ENCODE data around the gene MBNL2.

The MBNL2 gene

DNA sequence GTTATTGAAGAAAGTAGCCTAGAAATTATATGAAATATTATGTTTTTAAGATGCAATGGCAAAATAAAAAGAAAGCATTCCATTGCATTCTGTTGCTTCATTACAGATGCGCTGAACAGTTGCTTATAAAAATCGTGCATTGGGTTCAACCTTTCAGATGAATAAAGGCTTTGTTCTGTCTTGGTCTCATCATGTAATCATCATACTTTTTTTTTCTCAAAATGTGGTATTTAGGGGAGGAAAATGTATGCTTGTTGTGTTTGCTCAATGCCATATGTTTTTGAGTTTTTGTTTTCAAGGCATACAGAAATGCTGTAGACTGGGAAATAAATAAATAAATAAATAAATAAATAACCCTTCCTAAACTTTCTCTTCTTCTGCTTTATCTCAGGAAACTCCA is 1.1 kb upstream of the MBNL2 start:
- no peaks in the 10 kb centered on the region for H3K36me3 Mint-ChIP-seq
- H3K27me3 Mint-ChIP-seq: no peaks in the 10 kb centered on the region
- H3K9me3 Mint-ChIP-seq: no peaks in the 10 kb centered on the region
- no peak overlapping the region for H3K27ac Mint-ChIP-seq
- peaks cover 18 to 22% of the 10 kb centered on the region in 2 donors for H3K4me1 Mint-ChIP-seq
- ATAC-seq (replicated peaks): no peak
- H3K4me3 Mint-ChIP-seq: no peak overlapping the region
- DNase-seq: no peak

DNA sequence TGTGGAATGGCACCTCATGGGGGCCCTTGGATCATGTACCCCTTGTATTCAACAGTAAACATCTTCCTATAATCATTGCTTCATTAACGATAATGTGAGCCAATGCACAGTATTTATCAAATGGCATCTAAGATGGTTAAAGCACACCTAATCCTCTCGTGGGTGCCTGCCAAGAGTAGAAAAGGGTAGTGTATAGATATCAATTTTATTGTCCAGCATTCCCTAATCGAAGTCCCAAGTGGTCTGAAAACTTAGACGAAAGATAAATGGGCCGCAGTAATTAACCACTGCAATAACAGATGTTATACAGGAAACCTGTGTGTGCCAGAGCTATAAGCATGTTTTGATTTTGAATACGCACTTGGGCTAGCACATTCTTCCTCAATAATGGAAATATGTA is 667 bp upstream of the MBNL2 start:
- no peaks in the 10 kb centered on the region for H3K36me3 Mint-ChIP-seq
- peak overlapping the region in 1 of 2 donors; percentile 97 for H3K4me3 Mint-ChIP-seq
- no peak for ATAC-seq (replicated peaks)
- H3K4me1 Mint-ChIP-seq: peaks cover 20 to 26% of the 10 kb centered on the region in 2 donors
- H3K27me3 Mint-ChIP-seq: no peaks in the 10 kb centered on the region
- no peaks in the 10 kb centered on the region for H3K9me3 Mint-ChIP-seq
- DNase-seq: no peak
- H3K27ac Mint-ChIP-seq: no peak overlapping the region

DNA sequence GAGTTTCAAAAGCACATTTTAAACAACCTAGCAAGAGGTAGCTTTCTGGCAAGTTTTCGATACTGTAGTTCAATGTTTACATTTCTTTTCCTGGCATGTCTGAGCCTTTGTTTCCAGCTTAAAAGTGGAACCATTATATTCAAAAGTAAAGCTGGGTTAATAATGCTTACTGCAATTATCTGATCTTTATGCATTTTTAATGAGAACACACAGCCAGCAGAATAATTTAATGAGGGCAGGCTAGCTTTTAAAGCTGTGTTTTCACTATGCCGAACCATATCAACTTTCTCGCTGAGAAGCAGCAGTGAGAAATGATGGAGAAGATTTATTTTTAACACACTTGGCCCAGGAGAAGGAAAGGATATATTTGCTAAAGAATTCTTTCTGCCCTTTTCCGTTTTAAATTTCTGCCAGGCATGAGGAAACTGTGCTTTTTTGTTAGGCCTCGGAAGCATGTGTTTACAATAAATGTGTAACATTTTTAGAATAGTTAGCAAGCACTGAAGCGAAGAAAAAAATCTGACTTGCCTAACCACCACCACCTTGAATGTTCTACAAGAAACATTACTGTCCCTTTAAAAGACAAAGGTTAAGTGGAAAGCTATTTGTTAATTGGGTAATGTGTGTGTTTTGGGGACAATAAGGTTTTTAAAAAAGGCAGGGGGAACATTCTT is 1.0 kb downstream of the MBNL2 start:
- ATAC-seq (replicated peaks): peak in 1 of 2 donors; percentile 1
- no peak for DNase-seq
- Mint-ChIP-seq H3K4me1 (peaks cover 29 to 43% of the 10 kb centered on the region in 2 donors), H3K36me3 (no peaks in the 10 kb centered on the region), H3K27me3 (no peaks in the 10 kb centered on the region), H3K9me3 (no peaks in the 10 kb centered on the region), H3K27ac (peak overlapping the region; percentile 92), H3K4me3 (peak overlapping the region; percentile 79 to 84)

DNA sequence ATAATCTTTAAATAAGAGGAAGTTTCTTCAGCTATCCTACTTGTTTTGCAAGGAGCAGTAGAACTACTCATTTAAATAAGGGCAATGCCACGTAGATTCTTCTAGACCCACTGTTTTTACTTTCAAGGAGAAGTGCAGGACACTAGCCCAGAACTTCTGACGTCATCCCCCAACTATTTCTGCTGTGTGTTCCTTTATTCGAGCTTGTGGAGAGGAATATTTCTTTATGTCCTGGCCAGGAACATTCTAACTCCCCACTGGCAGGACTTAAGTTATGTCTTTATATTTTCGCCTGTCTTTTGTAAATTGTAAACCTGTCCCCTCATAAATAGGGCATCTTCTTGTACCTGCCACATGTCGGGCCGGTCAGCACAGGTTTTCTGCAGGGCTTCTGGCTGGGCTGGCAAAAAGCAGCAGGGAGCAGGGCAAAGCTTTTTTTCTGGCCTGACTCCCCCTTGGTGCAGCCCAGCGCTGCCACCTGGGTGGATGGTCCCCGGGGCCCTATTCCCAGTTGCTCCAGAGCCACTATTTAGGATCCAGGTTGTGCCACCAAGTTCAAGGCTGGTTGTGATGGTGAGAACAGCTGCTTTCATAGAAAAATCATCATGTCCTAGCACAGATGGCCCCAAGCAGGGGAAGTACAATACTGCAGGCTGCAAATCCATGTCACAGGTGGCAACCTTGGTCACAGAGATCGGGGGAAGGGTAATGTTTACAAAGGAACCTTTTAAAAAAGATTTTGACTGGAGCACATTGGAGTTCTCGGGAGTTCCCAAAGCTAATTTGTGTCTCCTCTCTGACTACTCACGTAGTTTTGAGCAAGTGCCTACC is 1.8 kb downstream of the MBNL2 start:
- ATAC-seq (replicated peaks): peak; percentile 32 to 45
- no peaks in the 10 kb centered on the region for H3K27me3 Mint-ChIP-seq

DNA sequence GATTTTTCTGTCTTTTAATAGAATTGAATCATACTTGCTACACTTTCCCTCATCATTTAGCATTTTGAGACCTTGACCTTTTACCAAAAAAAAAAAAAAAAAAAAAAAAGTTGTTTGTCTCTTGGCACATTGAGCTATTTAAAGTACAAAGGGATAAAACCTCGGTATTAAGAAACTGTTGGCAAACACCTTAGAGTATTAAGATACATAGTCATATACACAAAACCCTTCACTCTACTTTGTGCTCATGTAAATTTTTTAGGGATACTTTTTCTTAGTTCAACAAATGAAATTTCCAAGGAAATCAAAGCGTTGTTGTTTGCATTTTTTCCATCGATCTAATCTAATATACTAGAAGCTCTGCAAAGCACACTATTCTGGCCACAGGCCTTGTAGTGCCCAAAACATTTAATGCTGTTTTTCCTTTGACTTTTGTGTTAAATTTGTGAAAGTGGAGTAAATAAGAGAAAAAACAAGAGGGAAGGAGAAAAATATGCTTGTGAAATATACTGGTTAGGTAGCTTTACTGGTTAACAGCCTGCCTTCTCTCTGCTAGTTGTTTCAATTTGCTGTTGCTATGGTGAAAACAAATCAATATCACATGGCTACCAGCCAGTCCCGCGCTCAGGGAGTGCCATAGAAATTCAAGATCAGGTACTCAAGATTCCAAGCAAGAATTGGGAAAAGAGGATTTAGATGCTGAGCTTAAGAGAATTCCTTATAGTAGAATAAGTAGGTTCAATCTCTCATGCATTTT is 2.6 kb downstream of the MBNL2 start:
- H3K27ac Mint-ChIP-seq: peak overlapping the region; percentile 92
- peaks cover 32 to 48% of the 10 kb centered on the region in 2 donors for H3K4me1 Mint-ChIP-seq
- ATAC-seq (replicated peaks) (no peak), DNase-seq (no peak)
- H3K27me3 Mint-ChIP-seq: no peaks in the 10 kb centered on the region
- no peaks in the 10 kb centered on the region for H3K9me3 Mint-ChIP-seq
- H3K4me3 Mint-ChIP-seq: peak overlapping the region; percentile 79 to 84
- H3K36me3 Mint-ChIP-seq: peaks cover 3 to 5% of the 10 kb centered on the region in 2 donors

More for the DNA sequence above, 1.8 kb downstream of the MBNL2 start:
- DNase-seq: peak; percentile 9
- Mint-ChIP-seq H3K4me3 (peak overlapping the region; percentile 79 to 84), H3K4me1 (peaks cover 29 to 43% of the 10 kb centered on the region in 2 donors), H3K9me3 (no peaks in the 10 kb centered on the region), H3K27ac (peak overlapping the region; percentile 92), H3K36me3 (no peaks in the 10 kb centered on the region)

DNA sequence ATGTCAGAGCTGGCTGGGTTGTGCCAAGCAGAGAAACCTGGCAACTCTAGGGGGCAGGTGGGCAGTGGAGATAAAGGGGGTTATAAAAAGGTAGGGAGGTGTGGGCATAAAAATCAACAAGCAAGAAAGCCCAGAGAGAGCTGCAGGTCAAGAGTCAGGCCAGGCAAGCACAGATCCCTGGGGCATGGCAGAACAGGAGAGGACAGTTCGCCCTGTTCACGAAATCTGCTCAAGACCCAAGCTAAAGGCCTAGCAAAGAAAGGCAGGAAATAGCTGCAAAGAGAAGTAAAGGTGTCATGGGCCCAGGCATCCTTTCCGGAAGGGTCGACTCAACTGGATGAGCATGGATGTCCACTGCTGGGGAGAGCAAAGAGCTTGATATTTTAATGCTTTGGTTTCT is 3.4 kb downstream of the MBNL2 start:
- no peak for DNase-seq
- peaks cover 37 to 54% of the 10 kb centered on the region in 2 donors for H3K4me1 Mint-ChIP-seq
- peaks cover 4 to 6% of the 10 kb centered on the region in 2 donors for H3K36me3 Mint-ChIP-seq
- peak overlapping the region; percentile 60 to 84 for H3K4me3 Mint-ChIP-seq
- no peak for ATAC-seq (replicated peaks)
- H3K27me3 Mint-ChIP-seq: no peaks in the 10 kb centered on the region
- peak overlapping the region; percentile 85 for H3K27ac Mint-ChIP-seq
- no peaks in the 10 kb centered on the region for H3K9me3 Mint-ChIP-seq

DNA sequence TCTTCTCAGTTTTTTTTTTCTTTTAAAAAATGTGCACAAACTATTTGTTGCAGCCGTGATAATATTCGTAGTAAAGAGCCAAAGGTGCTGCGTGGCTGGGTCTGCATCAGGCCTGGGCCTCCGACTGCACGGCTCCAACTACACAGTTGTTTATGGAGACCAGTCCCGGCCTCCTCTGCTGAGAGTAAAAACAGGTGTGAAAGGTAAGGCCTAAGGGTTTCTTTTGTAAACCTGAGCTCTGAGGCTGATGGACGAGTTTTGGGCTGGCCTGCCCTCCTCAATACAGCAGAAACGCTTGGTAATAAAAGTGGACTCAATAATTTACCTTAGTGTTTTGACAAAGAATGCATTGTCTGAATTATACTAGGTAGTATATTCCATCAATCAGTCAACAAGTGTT is 3.9 kb downstream of the MBNL2 start:
- ATAC-seq (replicated peaks) (no peak), DNase-seq (no peak)
- Mint-ChIP-seq H3K9me3 (no peaks in the 10 kb centered on the region), H3K4me1 (peaks cover 37 to 54% of the 10 kb centered on the region in 2 donors), H3K27me3 (no peaks in the 10 kb centered on the region), H3K36me3 (peaks cover 4 to 6% of the 10 kb centered on the region in 2 donors), H3K27ac (no peak overlapping the region), H3K4me3 (peak overlapping the region in 1 of 2 donors; percentile 84)

DNA sequence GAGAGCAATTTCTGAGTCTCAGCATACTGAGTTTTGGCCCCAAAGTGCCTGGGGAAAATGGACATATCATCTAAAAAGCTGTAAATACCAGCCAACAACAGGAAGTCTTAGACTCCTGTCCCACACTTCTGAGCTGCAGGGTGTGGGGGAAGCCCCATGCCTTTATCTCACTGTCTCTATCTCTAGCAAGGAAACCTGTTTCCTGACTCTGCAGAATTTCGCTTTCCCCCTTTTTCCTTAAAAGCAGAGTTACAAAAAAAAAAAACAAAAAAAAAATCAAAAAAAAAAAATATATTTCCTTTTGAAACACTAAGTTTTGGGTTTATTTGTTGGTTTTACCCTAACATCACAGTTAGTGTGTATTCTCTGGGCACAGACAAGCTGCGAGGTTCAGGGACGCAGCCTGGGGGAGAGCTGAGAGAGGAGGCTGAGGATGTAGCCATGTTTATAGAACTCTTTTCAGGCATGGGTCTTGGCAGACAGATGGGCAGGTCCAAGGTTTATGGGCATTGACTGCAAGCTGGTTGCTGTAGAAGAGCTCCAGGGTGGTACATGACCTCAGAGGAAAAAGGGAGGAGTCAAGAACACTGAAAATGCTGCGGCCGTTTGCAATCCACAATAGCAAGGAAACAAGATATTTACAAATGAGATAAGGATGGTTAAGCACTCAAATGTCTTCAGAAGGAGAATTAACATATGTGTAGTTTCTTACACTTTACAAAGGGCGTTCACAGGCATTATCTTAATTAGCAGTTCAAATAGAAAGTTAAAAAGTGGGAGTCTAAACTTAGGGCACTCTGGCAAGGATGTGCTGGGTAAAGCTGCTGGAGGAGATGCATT is 4.9 kb downstream of the MBNL2 start:
- Mint-ChIP-seq H3K27ac (peak overlapping the region; percentile 84), H3K27me3 (no peaks in the 10 kb centered on the region), H3K4me3 (peak overlapping the region; percentile 85 to 89), H3K9me3 (no peaks in the 10 kb centered on the region), H3K4me1 (peaks cover 33 to 56% of the 10 kb centered on the region in 2 donors), H3K36me3 (peaks cover 4 to 7% of the 10 kb centered on the region in 2 donors)
- DNase-seq (no peak), ATAC-seq (replicated peaks) (peak; percentile 61 to 63)

DNA sequence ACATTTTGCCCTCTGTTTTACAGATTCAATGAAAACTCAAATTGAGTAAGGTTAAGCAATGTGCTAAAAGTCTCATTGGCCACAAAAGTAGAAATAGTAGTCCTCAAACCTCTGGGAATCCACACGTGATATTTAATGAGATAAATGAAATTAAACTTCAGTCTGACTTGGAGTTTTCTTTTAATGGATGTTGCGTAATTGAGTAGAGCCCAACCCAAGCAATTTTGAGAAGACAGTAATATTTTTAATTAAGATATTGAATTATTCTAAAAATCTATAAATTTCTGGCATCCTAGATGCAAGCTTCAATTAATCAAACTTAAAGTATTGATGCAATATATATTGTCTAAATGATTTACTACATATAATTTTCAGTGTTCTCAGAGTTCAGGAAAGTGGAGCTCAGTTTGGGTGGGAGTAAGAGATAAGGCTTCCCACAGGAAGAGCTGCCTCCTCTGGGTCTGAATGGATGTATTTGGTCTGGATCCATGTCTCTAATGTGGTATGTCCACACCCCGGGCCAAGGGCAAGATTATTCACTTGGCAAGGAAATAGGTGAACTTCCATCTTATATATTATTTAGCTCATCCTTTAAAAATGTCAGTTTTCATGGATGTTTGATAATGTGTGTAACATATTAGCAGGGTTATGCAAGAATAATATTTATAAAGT is 6.9 kb downstream of the MBNL2 start:
- Mint-ChIP-seq H3K36me3 (peaks cover 7 to 10% of the 10 kb centered on the region in 2 donors), H3K4me1 (peaks cover 38 to 65% of the 10 kb centered on the region in 2 donors), H3K27me3 (no peaks in the 10 kb centered on the region), H3K27ac (no peak overlapping the region), H3K4me3 (no peak overlapping the region), H3K9me3 (no peaks in the 10 kb centered on the region)
- DNase-seq (no peak), ATAC-seq (replicated peaks) (no peak)

DNA sequence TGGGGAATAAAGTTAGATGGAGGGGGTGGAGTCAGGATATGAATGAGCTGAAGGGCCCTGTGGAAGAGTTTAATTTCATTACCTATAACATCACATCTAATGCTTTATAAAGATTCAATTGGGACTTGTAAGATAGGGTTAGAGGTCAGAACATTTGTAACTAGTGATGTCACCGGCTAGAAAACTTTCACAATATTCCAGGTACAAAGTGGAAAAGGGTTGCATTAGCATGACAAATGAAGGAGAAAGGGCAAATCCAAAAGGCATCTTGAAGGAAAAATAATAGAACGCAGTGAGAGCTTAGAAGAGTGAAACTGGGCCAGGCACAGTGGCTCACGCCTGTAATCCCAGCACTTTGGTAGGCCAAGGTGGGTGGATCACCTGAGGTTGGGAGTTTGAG is 7.6 kb downstream of the MBNL2 start:
- H3K4me3 Mint-ChIP-seq: no peak overlapping the region
- no peaks in the 10 kb centered on the region for H3K27me3 Mint-ChIP-seq
- H3K4me1 Mint-ChIP-seq: peaks cover 37 to 67% of the 10 kb centered on the region in 2 donors
- ATAC-seq (replicated peaks) (no peak), DNase-seq (no peak)
- H3K36me3 Mint-ChIP-seq: peaks cover 10 to 13% of the 10 kb centered on the region in 2 donors
- H3K9me3 Mint-ChIP-seq: no peaks in the 10 kb centered on the region
- H3K27ac Mint-ChIP-seq: no peak overlapping the region

DNA sequence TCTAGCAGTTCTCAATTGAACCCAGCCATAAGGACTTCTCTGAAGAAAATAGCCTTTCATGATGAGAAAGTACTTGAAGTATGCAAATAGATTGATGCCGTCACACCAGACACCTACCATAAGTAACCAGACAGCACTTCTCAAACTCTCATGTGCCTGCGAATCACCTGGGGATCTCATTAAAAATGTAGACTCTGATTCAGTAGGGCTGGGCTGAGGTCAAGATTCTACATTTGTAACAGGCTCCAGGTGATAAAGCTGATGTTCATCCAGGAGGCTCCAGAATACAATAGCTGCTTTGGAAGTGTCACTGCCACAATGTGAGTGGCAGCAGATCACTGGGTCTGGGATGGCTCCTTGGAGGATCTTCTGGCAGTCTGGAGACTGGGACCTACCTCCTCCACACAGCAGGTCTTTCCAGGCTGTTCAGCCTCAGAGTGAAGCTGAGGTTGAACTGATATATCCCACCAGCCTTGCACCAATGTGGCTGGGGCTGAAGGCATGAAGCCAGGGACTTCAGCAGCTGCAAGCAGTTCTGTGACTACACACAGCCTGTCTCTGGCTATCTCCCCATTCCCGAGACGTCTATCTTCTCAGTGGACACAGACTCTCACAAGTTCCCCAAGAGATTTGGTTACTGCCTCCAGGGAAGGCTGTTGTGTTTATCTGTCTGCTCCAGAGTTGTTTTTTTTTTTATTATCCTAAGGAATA is 9.1 kb downstream of the MBNL2 start:
- H3K27me3 Mint-ChIP-seq: no peaks in the 10 kb centered on the region
- peak overlapping the region; percentile 25 for H3K27ac Mint-ChIP-seq
- peaks cover 31 to 59% of the 10 kb centered on the region in 2 donors for H3K4me1 Mint-ChIP-seq
- H3K4me3 Mint-ChIP-seq: no peak overlapping the region
- H3K9me3 Mint-ChIP-seq: no peaks in the 10 kb centered on the region
- DNase-seq (no peak), ATAC-seq (replicated peaks) (no peak)
- peaks cover 11 to 19% of the 10 kb centered on the region in 2 donors for H3K36me3 Mint-ChIP-seq

DNA sequence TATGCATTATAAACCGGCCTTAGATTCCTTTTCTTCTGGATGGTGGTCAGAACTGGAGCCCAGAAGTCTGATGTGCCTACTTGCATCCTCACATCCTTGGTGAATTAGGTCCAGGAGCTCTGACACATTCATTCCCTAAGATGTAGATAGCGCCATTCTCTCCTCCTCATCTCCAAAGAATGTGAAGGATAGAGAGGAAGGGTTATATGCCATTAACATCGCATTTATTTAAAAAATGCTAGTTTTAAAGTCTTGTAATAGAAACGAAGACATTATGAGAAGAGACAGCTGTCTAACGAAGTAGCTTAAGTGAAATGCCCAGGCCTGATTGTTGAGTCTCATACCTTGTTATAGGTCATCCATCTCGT is 9.7 kb downstream of the MBNL2 start:
- H3K4me3 Mint-ChIP-seq: no peak overlapping the region
- DNase-seq (no peak), ATAC-seq (replicated peaks) (no peak)
- no peaks in the 10 kb centered on the region for H3K27me3 Mint-ChIP-seq
- peaks cover 11 to 19% of the 10 kb centered on the region in 2 donors for H3K36me3 Mint-ChIP-seq
- H3K9me3 Mint-ChIP-seq: no peaks in the 10 kb centered on the region
- peaks cover 30 to 54% of the 10 kb centered on the region in 2 donors for H3K4me1 Mint-ChIP-seq
- peak overlapping the region; percentile 25 for H3K27ac Mint-ChIP-seq

DNA sequence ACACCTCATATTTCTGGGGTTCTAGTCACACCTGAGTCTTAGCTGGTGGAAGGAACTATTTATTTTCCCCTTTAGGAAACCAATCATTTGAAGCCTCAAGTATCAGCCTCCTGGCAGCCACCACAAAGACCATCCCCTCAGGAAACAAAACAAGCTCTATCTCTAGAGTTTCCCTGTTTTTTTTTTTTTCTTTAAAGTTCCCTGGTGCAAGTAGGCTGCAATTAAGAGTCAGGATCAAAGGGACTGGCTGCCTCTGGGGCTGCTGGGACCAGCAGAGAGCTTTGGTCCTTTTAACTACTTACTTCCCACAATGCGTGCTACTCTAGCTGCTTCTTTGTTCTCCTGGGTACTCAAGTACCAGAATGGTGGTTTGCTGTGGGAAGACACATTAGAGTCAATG is 11.4 kb downstream of the MBNL2 start:
- Mint-ChIP-seq H3K9me3 (no peaks in the 10 kb centered on the region), H3K36me3 (peaks cover 12 to 26% of the 10 kb centered on the region in 2 donors), H3K27me3 (no peaks in the 10 kb centered on the region), H3K27ac (no peak overlapping the region), H3K4me1 (peaks cover 31 to 53% of the 10 kb centered on the region in 2 donors), H3K4me3 (no peak overlapping the region)
- no peak for DNase-seq
- ATAC-seq (replicated peaks): no peak
